NCI-H1694 treated with DMSO at 0.1 percent for 48 hours (cell line): Measurements from ENCODE around the gene LMNB1.

Experiments used
- DNase-seq: peaks from one replicate; lab custom pipeline; 2025; lab: John Stamatoyannopoulos, UW

LMNB1 gene

DNA sequence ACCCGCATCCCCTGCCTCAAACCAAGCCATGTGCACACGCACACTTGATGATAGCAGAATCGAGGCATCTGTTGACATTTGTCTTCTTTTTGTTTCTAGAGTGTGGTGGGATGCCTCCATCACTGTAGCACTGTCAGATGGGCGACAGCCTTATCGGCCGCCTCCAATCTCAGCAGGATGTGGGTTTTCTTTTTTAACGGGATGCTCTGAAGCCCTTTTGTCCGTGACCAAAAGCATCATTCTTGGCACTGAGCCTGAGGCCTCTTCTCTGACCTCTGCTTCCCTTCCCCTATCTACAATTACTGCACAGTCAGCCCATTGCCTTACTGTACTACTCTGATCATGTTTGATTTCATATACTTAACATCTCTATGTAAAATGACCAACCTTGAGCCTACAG is 78.3 kb downstream of the LMNB1 start:
- DNase-seq, result no peak

DNA sequence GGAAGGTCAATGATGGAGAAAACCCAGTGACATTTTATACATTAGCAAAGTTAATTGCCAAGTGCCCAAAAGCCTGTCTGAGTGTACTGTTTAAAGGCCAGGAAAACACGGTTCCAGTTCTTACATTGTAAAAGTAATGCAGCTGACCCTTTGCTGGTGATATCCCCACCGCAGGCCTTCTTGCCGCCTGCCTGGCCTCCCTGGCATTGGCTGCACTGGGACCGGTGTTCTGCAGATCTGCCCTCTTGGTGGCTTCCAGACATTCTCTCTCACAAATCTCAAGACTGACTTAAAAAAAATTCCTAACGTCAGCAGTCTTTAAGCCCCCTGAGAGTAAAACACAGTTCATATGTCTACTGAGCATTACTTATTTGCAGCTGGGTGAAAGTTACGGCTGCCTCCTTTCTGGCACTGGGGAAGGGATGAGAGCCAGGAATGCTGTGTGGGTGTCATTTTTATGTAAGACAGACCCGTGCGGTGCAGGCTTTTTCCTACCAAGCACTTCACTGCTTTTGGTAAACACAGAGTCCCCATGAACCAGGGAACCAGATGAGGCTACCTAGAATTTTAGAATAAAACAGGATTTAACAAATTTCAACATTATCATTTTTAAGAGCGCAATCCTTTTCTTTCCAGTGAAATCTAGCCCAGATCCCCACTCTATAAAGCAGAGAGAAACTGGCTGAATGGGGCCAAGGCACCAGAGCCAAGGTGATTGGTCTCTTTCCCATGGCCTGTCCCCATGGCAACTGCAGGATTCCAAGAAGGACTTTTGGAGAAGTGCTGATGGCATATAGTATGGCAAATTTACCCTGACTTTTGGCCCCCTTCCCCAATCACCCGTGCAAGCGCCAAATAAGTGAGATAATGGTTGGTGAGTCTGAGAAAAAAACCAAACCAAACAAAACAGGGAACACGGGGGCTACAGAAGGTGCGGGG is 80.8 kb downstream of the LMNB1 start:
- DNase-seq, result no peak

DNA sequence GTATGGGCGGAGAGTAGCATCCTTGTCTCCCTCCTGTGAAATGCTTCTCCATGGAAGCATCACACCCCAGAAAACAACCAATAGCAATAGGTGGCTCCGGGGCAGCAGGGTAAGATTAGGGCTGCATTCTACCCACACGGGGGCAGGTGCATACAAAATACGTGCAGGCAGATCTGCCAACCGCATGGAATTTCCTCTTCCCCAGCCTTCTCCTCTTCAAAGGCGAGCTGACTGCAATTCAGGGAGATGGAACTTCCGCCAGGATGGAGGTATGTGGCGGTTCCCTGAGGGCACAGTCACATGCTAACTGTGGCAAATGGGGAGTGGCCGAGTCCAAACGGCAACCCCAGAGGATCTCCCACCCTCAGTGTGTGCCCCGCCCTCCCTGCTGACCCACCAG is 81.5 kb downstream of the LMNB1 start:
- DNase-seq, result no peak

DNA sequence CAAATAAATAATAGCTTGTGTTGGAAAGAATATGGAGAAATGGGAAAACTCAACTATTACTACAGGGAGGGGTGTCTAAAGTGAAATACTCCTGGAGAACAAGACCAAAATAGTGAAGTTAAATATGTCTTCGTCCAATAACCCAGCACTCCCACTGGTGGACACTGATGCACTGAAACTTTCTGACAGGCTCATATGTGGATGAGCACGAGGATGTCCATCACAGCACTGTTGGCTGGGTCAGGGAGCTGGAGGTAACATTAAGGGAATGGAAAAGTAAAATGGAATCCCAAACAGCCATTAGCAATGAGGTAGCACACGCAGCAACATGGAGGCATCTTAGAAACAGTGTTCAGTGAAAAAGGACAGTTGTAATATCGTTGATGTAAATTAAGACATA is 86.5 kb downstream of the LMNB1 start:
- no peak for DNase-seq

DNA sequence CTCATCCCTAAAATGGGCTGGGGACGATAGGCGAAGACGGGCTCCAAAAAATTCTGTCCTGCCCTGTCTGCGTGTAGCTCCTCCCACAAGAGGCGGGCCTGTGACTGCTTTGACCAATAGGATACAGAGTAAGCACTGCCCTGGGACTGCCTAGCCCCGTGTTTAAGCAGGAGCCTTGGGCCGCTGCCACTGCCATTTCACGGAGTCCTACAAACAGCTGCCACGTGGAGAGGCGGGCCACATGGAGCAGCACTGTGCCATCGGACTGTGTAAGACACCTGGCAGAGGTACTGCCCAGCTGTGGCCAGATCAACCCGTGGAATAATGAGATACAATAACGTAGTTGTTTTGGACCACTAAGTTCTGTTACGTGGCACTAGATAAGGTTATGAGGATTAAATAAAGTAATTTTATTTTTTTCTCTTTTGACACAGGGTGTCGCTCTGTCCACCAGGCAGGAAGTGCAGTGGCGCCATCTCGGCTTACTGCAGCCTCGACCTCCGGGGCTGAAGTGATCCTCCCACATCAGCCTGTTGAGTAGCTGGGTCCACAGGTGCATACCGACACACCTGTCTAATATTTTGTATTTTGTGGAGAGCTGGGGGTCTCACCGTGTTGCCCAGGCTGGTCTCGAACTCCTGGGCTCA is 87.2 kb downstream of the LMNB1 start:
- DNase-seq, result no peak

DNA sequence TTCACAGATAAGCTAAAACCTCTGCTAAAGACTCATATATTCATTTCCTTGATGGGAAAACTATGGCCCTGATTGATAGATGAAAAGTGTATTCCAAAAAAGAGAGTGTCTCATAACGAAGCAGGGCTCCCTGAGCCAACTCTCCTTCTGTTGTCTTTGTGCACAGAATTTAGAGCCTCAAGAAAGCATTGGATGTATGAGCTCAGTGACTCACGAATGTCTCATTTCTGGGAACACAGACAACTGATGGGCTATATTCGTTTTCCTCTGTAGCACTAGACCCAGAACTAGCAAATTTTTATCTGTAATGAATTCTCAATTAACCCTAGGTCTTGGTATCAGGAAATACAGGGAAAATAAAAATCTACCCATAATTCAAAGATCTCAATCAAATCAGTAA is 88.4 kb downstream of the LMNB1 start:
- DNase-seq, result no peak

DNA sequence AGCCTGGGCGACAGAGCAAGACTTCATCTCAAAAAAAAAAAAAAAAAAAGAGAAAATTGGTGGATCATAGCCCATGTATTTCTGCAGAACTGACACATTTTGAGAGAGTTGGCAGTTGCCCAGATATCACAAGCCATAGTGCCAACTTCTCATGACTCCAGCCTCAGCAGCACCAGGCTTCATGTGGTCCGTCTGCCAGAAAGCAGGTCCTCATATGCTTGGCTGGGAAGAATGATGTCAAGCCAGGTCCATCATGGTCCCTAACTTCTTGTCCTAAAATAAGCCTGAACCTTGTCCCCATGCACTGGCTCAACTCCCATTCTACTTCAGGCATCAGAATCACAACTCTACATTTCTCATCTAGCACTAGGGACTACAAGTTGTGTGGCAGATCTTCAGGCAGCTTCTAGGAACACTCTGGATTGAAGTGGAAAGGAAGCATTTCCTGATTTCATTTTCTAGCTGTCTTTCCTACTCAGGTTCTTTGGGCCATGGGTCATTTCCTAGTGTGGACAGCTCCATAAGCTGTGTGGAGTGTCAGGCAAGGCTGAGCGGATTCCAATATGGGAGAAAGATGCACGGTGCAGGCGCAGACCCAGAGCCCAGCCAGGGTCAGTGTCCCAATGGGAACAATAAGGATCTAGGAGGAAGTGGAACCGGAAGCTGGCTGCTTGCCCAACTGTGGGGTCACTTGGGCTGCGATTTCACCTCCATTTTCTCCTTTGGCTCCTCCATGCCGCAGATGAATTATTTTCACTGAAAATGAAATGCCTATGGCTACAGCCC is 90.1 kb downstream of the LMNB1 start:
- DNase-seq, result no peak

DNA sequence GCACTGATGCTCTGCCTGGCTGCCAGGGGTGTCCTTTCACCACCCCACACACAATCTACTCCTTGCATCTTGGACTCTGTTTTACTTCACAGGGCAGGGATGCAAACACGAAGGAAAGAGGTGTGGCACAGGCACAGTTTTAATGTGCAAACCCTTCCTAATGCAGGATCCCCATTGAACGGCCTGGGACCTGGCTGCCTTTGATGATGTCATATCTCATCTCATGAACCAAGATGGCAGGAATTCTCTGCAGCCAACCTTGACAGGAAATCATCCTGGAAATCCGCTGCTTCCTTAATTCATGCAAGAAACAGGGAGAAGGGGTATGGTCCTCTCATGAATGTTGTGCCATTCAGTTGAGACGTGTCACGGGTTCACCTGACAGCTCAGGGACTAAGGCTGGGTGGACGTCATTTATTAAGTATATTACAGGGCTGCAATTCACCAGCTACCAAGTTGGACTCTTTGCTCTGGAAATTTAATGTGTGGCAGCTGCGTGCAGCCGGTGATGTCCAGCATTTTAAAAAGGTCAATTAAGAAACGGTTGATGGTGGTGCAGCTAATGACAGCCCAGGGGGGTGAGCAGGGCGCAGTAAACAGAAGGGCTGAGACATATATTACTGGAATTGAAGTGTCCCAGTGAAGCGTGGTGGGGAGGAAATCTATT is 91.5 kb downstream of the LMNB1 start:
- DNase-seq, result no peak

DNA sequence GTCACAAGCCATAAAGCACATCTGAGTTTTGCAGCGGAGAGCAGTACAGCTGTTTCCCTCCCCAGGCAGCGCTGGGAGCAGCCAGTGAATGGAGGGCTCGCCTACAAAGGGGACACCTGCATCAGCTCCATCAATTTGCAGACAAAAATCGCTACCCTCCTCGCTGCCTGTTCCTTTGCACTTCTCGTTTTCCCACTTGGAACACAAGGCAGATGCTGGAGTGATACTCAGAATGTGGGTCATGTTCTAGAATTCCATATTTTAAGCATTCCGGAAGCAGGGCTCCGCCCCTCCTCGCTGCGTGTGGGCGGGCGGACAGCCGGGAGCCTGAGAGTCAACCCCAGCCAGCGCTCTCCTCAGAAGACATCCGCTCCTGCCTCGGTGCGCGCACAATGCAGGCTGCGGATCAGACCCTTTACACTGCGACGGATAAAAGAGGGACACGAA is 92.1 kb downstream of the LMNB1 start:
- no peak for DNase-seq

DNA sequence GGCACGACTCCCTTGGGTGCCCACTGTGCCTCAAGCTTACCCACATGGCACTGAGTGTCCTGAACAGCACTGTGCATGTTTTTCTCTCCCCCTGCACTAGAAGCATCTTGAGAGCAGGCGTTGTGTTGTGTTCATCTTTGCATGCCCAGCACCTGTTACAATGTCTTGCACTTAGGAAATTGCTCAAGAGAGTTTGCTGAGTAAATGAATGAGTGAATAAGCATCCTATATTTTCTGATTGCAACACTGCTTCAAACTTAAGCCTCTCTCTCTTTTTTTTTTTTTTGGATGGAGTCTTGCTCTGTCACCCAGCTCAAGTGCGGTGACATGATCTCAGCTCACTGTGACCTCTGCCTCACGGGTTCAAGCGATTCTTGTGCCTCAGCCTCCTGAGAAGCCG is 94.5 kb downstream of the LMNB1 start:
- DNase-seq, result no peak

DNA sequence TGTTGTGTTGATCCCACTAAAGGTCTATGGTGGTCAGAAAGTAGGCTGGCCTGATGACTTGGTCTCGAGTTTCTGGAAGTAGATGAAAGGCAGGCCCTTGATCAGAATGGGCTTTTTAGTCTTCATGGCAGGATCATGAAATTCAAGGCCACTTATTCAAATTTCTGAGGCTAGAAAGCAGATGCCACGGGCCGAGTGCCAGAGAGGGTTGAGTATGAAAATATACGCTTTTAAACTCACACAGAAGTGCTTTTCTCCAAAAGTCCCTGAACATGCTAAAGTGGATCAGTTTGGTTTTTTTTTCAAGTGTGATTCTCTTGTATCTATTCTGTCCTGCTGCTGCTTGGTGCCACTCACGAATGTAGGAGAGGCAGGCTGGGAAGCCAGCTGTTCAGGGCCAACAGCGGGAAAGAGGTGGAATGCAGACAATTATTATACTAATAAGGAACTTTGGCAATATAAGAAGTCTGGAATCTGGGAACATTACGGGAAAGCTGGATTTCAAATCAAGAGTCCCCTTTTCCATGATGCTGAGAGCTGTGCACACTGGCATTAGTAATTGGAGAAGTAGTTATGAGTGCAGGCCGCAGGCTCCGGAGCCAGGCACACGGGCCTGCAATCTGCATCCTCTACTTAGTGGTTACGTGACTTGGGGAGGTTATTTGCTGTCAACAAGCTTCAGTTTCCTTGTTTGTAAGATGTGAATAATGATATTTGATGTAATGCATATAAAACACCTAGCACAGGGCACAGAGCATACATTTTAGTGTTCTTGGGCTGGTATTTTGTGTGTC is 95.8 kb downstream of the LMNB1 start:
- no peak for DNase-seq

DNA sequence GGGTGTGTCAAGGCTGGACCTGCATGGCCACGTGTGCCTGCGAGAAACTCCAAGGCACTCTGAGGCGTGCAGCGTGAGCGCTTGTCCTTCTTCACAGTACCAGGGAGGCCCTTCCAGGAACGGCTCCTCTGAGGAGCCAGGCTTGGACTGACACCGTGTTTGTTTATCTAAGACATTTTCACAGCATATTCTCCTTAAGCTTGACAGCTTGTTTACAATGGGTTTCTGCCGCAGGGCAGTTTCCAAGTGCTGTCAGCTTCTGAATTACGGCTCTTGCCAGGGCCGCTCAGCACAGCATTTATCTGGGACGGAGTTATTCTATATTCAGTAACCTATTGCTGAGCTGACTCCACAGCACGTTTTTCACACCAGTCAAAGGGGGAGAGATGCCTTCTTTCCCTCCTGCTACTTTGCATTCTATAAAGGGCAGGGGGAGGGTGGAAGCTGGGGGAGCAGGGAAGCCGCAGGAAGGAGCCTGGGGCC is 98.4 kb downstream of the LMNB1 start:
- no peak for DNase-seq

DNA sequence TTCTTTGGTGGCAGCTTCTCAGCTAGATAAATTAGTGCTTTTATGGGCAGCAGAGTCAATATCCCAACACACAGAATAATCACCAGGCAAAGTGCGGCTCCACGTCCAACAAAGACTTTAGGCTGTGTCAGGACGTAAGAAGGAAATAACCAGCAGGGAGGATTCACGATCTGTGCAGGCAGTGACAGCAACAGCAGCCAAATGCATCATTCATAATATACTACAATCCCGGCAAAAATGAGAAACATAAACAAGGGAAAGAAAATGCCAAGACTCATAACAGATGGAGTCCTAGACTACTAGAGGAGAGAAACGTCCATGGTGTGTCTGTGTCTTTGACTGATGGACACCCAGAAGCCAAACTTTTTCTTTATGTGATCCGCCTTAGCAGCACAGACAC is 100.7 kb downstream of the LMNB1 start:
- DNase-seq, result no peak

DNA sequence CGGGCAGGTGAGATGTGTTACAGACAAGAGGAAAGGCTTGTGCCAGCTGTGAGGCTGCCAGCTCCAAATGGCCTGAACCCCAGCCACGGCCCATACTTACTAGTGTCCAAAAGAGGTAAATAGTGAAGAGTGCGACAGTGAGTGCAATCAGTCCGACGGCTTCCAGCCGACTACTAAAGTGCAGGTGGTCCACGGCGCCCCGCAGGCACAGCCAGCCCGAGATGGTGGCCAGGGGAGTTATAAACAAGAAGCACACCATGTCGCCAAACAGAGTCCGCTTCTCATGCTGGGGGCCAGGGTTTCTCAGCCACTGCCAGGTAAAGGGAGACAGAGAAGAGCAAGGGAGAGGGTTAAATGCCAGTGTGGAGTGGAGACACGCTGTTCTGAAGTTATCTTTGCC is 101.1 kb downstream of the LMNB1 start:
- DNase-seq, result no peak

DNA sequence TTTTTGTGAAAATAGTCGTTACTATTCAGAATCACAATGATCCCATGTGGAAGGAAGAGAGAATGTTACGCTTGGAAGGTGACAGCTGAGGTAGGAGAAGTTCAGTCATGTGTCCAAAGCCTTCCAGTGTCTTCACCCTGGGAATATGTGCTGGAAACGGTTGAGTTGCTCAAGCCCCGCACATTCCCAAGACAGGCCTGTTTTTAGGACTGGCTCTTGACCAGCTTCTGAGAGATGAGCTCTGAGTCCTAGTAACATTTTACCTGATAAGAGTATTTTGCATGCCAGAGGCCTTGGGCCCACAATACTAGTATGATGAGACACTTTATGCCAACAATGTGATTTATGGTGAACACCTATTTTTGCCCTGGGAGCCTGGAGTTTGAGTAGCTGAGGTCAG is 101.7 kb downstream of the LMNB1 start:
- no peak for DNase-seq

DNA sequence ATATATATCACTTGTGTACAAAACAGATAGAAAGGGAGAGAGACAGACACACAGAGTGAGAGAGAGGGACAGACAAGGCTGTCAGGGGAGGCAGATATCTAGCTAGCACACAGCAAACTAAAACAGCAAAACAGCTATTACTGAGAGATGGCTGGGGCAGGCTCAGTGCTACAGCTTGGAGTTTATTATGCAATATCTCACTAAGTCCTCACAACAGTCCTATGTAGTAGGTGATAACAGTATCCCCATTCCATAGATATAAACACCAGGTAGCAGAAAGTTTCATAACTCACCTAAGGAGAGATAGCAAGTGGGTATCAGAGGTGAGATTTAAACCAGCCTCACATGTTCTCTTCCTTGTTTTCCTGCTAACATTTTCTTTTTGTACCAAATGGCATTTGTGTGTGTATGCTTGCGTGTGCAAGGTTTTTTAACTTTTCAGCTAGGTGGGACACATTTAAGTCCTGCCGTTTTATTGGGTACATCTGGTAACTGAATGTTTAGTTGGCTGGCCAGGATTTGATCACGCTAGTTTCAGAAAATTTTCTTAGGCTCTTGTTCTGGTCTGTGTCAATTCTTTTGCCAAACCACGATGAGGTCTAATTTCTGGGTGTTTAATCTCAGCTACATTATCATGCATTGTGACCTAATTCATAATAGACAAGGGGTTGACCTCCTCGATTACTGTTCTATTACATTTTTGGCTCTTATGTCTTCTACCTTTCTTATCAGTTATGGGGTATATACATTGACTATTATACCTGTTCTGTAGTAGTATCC is 105.1 kb downstream of the LMNB1 start:
- DNase-seq, result no peak

DNA sequence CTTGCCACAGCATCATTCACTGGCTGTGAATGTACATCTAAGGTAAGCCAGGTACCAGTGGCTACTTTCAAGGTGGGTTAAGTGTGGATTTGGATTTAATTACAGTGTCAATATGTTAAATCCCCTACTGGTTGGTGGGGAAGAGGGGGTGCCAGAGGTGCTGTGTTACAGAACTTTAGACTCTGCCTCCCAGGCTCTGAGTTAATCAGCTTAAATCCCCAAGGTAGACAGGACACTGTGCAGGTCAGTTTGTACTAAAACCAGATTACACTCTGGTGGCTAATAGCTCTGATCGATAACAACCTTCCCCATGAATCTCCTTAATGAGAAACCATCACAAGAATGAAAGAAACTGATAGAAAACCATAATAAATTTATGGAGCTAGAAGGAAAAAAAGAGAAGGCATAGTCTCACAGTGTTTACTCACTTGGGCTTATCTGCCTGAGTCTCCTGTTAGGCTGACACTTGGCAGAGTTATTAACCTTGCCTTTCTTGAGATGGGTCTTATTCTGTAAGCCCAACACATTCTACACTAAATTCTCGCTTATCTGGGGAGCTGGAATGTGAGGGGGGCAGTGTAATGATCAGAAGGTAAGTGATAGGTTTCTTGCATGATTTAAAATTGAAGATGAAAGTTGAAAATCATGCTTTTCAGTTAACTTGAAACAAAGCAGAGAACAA is 106.8 kb downstream of the LMNB1 start:
- DNase-seq, result no peak

DNA sequence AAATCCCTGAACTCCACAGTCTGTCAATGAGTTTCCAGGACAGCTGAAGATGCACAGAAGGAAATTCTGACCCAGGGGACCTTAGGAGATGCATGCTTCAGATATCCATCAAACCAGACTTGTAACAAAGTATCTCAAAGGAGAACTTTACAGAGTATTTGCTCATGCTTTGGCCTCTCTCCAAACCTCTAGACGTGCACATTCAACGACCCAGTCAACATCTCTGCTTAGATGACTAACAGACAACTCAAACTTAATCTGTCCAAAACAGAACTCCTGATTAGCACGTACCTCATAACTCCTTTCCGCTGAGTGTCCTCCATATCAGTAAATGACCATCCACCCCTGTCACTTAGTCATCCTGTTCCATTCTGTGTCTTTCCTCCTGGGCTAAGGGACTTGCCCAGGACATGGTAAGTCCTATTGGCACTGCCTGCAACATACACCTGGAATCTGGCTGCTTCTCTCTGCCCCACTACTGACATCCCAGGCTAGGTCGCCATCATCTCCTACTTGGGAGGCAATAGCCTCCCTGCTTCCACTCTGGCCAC is 107.4 kb downstream of the LMNB1 start:
- DNase-seq, result no peak
